Glutamatergic neuron (in vitro differentiated cells): ENCODE results near the gene ITGA1. TPM values are rescaled to one million over a fixed set of nuclear protein-coding genes. Genes with fewer than 3 reads are reported as not detected.

Experiments used
- DNase-seq: peaks from one replicate; pipeline ENCODE4 v3.0.0; 2022
- H3K27ac Mint-ChIP-seq: one replicate; pipeline ENCODE4 v1.8.0; 2020; ENCODE audit warnings: mild to moderate bottlenecking, mixed read lengths, inconsistent platforms; ENCODE audit not compliant: unreplicated experiment
- H3K27me3 Mint-ChIP-seq: one replicate; pipeline ENCODE4 v1.8.0; 2020; ENCODE audit warnings: mild to moderate bottlenecking, moderate library complexity, mixed read lengths, inconsistent platforms; ENCODE audit not compliant: unreplicated experiment
- H3K36me3 Mint-ChIP-seq: one replicate; pipeline ENCODE4 v1.8.0; 2020; ENCODE audit warnings: mild to moderate bottlenecking, mixed read lengths, inconsistent platforms; ENCODE audit not compliant: unreplicated experiment
- H3K4me1 Mint-ChIP-seq: one replicate; pipeline ENCODE4 v1.8.0; 2020; ENCODE audit warnings: mild to moderate bottlenecking, low read depth, mixed read lengths, inconsistent platforms; ENCODE audit not compliant: unreplicated experiment
- H3K4me3 Mint-ChIP-seq: one replicate; pipeline ENCODE4 v1.8.0; 2020; ENCODE audit warnings: mild to moderate bottlenecking, mixed read lengths, inconsistent platforms; ENCODE audit not compliant: unreplicated experiment
- H3K9me3 Mint-ChIP-seq: one replicate; pipeline ENCODE4 v1.8.0; 2020; ENCODE audit warnings: mild to moderate bottlenecking, moderate library complexity, mixed read lengths, inconsistent platforms; ENCODE audit not compliant: unreplicated experiment
- CTCF ChIP-seq: fragments of 200-600 bp; sonication (generic); IDR thresholded peaks from one replicate; pipeline ENCODE4 v1.5.0; 2021; ENCODE audit not compliant: partially characterized antibody, unreplicated experiment
- total RNA-seq: library from RNA; stranded (reverse); fragmentation: NEBNext Ultra II Directional; extraction: Animal tissue kit (Norgen Biotek cat#: 25700); gene quantifications from one replicate; pipeline ENCODE4 v1.2.1, GENCODE V29; 2021; ENCODE audit not compliant: unreplicated experiment

Gene ITGA1
- total RNA-seq, 1 donor from 2014 or later, result 0.96 TPM

- no peaks in the 10 kb centered on the region for H3K9me3 Mint-ChIP-seq
- no peak for DNase-seq
- TF ChIP-seq CTCF, result no peak
- no peaks in the 10 kb centered on the region for H3K4me1 Mint-ChIP-seq
- no peaks in the 10 kb centered on the region for H3K27me3 Mint-ChIP-seq
- H3K4me3 Mint-ChIP-seq, result no peak overlapping the region
- H3K27ac Mint-ChIP-seq, result no peak overlapping the region
- H3K36me3 Mint-ChIP-seq, result no peaks in the 10 kb centered on the region
Observed at GRCh38 chr5:52760695-52761366, 26.9 kb upstream of the ITGA1 start.

- Mint-ChIP-seq H3K4me3 (no peak overlapping the region), H3K27me3 (no peaks in the 10 kb centered on the region), H3K4me1 (no peaks in the 10 kb centered on the region), H3K27ac (no peak overlapping the region), H3K9me3 (no peaks in the 10 kb centered on the region), H3K36me3 (no peaks in the 10 kb centered on the region)
- DNase-seq, result no peak
- TF ChIP-seq CTCF, result no peak
Observed at GRCh38 chr5:52767217-52767743, 20.4 kb upstream of the ITGA1 start.

GRCh38 chr5:52767766-52768480 is 19.8 kb upstream of the ITGA1 start:
- Mint-ChIP-seq H3K36me3 (no peaks in the 10 kb centered on the region), H3K4me3 (no peak overlapping the region), H3K27ac (no peak overlapping the region), H3K27me3 (no peaks in the 10 kb centered on the region), H3K4me1 (no peaks in the 10 kb centered on the region), H3K9me3 (no peaks in the 10 kb centered on the region)
- DNase-seq, result no peak
- no peak for TF ChIP-seq CTCF

- H3K4me1 Mint-ChIP-seq, result no peaks in the 10 kb centered on the region
- H3K36me3 Mint-ChIP-seq, result no peaks in the 10 kb centered on the region
- no peaks in the 10 kb centered on the region for H3K9me3 Mint-ChIP-seq
- TF ChIP-seq CTCF, result no peak
- no peak overlapping the region for H3K4me3 Mint-ChIP-seq
- H3K27ac Mint-ChIP-seq, result no peak overlapping the region
- H3K27me3 Mint-ChIP-seq, result no peaks in the 10 kb centered on the region
- no peak for DNase-seq
Observed at GRCh38 chr5:52769061-52769460, 18.7 kb upstream of the ITGA1 start.
